IPS-NIHi7 (cell line): ENCODE data around the gene CTNNA3.
"Not testable (repeated sequence)": the region's sequence is repeated elsewhere in the genome, so short reads cannot be mapped to it uniquely, and the experiment has no call there.

Experiments used
- DNase-seq: peaks from one replicate; pipeline ENCODE4 v3.0.0; 2012; ENCODE audit warnings: mixed read lengths; ENCODE audit errors: extremely low spot score

The CTNNA3 gene

DNA sequence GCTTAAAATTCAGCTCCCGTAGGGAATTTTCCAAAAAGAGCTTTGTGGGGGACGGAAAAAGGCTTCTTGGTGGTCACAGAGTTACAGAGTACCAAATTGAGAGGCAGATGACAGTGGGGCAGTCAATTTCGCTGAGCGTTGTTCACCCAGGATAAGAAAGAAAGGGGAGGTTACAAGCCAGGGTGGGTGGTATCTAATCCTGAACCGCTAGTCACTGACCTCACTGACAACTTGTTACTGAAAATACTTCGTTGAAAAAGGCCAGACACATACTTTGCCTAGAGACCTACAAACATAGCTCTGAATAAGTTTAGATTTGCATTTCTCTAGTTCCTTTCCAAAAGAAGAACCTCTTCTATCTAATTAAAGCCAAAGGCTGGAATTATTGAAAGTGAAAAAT, at the start of gene CTNNA3:
Gene CTNNA3, minus strand, starts transcription at position 167 of the 400 bp plus-strand sequence.
- DNase-seq, result no peak

DNA sequence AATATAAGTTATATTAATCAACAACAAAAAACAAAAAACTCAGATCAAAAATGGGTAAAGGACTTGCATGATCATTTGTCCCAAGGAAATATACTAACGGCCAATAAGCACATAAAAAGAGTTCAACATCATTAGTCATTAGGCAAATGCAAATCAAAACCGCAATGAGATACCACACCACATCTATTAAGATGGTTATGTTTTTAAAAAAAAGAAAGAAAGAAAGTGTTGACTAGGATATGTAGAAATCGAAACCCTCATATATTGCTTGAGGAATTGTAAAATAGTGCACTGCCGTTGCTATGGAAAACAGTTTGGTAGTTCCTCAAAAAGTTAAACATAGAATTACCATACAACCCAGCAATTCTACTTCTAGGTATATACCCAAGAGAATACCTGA, 39.4 kb upstream of the CTNNA3 start:
- no peak for DNase-seq

DNA sequence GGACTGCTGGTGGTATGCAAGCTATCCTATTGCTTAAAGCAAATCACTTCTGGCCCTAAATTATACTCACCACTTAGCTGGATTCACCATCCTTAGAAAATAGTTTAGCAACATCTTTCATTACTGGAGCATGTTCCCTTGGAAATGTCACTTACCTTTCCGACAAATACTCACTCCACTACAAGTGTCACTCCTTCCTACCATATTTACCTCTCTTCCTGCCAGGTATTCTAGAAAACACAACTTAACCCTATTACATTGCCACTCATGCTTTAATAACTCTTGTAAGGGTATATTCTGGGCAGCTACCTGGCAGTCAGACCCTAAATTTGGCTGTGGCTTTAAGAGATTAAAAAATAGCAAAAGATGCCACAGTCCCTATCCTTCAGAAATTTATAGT, 37.5 kb upstream of the CTNNA3 start:
- no peak for DNase-seq

DNA sequence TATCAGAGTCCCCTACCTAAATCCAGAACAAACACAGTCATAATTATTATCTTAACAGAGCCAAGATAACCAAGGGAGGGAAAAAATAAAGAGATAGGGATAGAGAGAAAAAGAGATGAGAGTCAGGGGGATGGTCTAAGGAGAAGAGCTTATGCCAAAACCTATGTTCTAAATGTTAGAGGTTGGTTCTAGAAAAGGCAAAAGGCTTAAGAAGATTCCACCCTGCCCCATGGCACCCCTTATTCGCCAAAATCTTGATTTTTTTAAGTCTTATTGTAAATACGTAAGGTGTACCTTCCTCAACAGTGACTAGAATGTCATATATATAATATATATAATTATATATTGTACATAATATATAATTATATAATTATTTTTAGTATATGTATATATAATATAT, 29.6 kb upstream of the CTNNA3 start:
- DNase-seq, result no peak

DNA sequence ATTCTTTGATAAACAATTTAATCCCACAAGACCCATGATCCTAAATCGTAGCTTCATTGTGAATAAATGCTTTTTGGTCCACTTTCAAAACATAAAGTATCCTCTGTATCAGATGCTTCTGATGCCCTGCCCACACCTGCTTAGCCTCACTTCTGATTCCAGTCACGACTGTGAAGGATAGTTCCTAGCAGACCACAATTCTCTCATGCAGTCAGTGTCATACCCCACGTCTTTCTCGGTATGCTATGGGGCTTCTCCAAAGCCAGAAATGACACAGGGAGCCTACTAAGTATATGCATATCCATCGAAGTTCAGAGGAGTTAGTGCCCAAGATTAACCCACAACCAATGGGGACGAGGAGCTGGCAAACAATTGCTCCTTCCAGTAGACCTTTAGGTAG, 27.6 kb upstream of the CTNNA3 start:
- no peak for DNase-seq

DNA sequence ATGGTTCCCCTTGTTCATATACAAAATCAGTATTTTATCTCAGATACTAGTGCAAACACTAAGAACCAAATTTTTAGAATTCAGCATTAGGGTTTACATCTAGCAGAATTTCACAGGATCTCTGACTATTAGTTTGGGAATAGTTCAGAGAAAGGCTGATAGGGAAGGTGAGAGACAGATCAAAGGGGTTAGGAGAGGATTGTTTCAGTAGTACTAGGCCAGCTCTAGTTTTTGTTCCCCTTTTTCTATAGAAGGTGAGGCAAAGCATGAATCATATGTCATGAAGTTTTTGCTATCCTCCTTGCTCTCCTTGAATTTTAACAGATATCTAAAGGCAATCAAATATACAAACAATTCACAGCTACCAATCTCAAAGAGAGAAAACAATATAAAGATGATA, 26.1 kb upstream of the CTNNA3 start:
- no peak for DNase-seq

DNA sequence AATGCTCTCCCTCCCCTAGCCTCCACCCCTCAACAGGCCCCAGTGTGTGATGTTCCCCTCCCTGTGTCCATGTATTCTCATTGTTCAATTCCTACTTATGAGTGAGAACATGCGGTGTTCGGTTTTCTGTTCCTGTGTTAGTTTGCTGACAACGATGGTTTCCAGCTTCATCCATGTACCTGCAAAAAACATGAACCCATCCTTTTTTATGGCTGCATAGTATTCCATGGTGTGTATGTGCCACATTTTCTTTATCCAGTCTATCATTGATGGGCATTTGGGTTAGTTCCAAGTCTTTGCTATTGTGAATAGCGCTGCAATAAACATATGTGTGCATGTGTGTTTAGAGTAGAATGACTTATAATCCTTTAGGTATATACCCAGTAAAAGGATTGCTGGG, 20.5 kb upstream of the CTNNA3 start:
- DNase-seq, result not testable (repeated sequence)

DNA sequence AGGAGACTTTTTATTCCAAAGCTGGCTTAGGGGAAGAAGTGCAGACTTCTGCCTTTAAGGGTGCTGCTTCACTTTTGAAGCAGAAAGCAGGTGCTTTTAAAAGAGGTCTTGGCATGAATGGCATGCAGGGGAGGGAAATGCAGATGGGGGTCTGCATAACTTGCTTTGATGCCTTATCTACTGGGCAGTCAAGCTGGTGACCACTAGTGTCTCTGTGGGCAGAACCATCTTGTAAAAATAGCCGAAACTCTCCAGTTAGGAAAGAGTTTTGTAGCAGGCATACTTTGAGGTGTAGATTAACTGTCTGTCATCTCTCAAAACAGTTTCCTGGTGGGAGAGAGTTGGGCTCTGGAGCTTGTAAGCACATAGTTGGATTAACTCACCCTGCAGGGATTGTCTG, 9.9 kb upstream of the CTNNA3 start:
- DNase-seq, result no peak

DNA sequence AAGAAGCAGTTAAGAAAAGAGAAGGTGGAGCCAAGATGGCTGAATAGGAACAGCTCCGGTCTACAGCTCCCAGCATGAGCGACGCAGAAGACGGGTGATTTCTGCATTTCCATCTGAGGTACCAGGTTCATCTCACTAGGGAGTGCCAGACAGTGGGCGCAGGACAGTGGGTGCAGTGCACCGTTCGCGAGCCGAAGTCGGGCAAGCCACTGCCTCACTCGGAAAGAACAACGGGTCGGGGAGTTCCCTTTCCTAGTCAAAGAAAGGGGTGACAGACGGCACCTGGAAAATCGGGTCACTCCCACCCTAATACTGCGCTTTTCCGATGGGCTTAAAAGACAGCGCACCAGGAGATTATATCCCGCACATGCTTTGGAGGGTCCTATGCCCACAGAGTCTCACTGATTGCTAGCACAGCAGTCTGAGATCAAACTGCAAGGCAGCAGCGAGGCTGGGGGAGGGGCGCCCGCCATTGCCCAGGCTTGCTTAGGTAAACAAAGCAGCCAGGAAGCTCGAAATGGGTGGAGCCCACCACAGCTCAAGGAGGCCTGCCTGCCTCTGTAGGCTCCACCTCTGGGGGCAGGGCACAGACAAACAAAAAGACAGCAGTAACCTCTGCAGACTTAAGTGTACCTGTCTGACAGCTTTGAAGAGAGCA, 3.7 kb upstream of the CTNNA3 start:
- not testable (repeated sequence) for DNase-seq

DNA sequence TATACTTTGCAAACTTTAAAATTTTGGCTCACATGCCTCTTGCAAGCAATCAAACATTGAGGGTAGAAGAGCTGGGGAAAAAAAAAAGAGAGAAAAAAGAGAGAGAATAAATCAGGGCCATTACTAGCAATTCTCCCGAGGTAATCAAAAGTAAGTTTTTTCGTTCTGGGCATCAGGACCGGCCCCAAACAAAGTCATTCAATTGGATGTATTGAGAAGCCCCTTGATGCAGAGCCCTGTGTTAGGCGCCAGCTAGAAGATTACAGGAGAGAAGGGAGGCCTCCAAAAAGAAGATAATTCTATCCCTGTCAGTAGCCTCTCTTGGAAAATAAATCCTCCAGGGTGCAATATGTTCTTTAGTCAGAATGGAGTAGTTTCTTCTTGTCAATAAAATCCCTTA, 2.2 kb upstream of the CTNNA3 start:
- no peak for DNase-seq

DNA sequence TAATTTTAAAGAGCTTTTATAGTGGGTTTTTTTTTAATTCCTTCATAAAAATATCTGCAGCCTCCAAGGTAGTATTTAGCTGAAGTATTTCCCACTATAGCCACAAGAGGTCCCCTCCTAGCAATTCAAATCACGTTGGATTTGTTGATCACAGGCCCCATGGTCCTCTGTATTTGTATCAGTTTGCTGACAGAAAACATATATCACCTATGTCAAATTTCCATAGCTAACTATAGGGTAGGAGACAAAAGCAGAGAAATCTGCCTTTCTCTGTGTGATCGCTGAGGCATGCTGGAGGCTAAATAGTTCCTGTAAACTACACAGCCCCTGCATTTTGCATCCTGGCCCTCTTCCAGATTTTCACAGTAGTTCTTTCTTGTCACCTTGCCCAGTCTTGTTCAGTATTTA, 1.7 kb upstream of the CTNNA3 start:
- DNase-seq, result peak; percentile 58

DNA sequence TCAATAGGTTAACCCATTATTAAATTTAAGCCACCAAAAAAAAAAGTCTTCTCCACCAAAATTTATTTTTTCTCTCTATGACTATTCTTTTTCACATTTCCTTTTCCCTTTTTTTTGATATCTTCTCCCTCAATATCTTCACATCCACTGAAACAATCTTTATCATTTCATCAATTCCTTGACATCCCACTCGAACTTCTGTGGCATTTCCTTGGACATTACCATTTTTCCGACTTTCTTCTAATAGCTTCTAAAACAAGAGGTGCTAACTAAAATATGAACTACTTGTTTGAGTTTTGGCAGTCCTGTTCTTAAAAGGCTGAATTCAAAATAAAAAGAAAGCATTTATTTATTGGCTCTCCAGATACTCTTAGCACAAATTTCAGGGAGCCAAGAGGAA, 684 bp upstream of the CTNNA3 start:
- no peak for DNase-seq

DNA sequence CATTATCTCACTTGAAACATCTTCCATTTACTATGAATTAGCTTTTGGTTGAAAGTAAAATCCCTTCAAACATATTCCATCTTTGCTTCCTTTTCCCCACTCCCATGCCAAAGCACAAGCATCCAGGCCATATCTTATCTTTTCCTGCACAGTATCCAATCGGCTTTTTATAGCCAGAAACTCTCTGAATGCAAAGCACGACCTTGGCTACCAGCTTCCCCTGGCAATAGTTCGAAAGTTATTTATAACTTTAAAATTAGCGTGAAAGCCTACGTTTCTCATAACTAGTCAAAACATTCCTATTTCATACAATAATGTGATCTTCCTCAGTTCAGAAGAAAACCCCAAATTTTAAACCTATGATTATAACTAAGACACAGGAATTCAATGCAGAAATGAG, 440 bp downstream of the CTNNA3 start:
- no peak for DNase-seq

DNA sequence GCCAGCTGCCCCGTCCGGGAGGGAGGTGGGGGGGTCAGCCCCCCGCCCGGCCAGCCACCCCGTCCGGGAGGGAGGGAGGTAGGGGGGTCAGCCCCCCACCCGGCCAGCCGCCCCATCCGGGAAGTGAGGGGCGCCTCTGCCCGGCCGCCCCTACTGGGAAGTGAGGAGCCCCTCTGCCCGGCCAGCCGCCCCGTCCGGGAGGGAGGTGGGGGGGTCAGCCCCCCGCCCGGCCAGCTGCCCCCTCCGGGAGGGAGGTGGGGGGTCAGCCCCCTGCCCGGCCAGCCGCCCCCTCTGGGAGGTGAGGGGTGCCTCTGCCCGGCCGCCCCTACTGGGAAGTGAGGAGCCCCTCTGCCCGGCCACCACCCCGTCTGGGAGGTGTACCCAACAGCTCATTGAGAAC, 4.1 kb downstream of the CTNNA3 start:
- DNase-seq, result not testable (repeated sequence)

DNA sequence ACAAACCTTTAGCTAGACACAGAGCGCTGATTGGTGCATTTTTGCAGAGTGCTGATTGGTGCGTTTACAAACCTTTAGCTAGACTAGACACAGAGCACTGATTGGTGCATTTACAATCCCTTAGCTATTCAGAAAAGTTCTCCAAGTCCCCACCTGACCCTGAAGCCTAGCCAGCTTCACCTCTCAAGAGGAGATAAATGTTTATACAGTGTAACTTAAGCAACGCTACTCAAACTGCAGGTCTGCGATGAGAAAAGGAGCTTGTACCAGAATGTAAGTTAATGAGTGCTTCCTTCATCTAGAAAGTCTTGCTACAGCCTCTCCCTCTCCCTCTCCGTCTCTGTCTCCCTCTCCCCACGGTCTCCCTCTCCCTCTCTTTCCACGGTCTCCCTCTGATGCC, 5.5 kb downstream of the CTNNA3 start:
- not testable (repeated sequence) for DNase-seq

DNA sequence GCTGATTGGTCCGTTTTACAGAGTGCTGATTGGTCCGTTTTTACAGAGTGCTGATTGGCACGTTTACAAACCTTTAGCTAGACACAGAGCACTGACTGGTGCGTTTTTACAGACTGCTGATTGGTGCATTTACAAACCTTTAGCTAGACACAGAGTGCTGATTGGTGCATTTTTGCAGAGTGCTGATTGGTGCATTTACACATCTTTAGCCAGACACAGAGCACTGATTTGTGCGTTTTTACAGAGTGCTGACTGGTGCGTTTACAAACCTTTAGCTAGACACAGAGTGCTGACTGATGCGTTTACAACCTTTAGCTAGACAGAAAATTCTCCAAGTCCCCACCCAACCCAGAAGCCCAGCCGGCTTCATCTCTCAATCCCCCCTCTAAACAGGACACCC, 11.9 kb downstream of the CTNNA3 start:
- not testable (repeated sequence) for DNase-seq

DNA sequence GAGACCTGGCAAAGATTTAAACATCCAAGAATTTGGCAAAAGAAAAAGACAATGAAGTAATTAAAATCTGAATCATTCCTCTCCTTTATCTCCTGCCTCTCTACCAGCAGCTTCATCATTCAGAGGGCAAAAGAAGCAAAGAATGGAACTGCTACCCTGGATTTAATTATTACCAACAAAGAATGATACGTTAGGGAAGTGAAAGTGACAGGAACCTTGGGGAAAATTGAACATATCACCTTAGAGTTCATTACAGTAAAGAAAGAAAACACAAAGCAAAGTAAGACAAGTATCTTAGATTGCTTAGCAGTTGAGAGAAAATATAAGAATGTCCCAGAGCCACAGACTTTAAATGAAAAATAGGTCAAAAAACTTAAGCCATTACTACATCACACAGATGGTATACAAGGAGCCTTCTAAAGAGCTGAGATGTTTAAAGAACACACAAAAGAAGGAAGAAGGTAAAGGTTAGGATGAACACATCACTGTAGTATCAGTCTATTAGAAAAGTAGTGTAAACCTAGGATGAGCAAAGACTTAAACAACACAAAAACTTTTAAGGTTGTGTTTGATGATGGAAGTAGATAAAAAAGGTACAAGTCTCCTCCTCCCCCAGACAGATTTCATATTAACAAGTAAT, 17.5 kb downstream of the CTNNA3 start:
- DNase-seq, result no peak

DNA sequence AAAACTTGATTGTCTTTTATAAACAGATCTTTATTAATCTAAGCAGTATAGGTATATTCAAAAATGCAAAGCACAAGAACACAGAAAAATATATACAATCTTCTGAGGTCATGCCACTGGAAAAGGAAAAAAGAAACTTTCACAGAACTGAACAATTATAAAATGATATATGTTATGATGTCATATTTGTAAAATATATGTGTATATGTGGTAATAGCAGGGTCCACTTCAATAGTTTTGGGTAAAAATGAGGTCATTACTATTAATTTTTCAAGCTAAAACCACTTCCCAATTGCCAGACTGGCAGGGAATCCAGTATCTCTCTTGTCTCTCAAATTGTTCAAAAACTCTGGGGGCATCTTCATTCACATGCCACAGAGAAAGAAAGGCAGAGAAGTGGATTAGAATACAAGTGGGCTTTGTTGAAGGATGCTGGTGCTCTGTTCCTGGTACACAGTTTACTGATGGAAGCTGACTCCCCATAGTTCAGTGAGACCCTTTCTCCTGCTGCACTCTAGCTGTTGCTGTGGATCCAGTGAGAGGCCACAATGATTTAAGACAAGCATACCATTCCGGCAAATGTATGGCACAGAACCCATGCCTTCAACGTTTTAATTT, 19.7 kb downstream of the CTNNA3 start:
- DNase-seq, result no peak

DNA sequence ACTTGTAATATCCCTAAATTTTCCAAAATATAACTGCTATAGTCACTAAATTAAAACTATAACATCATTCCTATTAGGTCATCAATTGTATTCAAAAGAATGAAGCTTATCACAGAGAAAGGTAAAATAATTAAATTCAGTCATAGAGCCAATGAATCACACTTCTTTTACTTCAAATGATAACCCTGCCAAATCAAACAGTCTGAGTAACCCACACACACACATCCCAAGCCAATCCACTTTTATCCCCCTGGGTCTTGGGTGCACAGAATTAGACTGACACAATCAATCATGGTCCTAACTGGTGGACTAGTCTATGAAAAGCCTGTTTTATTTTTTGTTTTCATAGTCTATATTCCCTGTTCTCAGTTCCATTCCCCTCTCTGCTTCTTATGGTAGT, 25.6 kb downstream of the CTNNA3 start:
- no peak for DNase-seq

DNA sequence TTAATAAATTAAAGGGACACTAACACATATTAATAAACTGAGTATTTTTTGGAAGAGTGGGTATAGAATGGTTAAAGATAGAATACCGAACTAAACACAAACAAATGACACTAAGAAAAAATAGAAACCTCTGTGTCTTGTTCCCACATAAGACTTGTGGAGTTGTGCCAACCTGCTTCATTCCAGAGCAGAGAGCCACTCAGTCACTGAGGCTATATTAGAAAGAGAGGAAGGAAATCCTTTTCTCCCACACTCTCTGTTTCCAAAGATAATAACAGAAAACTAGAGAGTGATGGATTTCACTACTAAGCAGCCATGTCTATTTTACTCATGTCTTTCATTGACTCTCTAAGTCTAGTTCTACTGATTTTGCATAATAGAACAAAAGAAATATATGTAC, 26.0 kb downstream of the CTNNA3 start:
- DNase-seq, result no peak

DNA sequence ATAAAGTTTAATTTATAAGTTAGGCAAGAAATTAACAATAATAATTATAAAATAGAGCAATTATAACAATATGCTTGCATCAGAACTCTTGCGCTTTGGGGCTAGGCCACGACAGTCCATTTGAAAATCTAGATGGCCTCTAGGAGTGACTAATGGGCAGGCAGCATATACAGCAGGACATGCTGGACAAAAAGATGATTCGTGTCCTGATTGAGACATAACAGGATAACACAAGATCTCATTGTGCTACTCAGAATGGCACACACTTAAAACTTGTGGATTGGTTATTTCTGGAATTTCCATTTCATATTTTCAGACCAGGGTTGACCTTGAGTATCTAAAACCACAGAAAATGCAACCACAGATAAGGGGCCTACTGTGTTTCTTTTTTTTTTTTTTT, 27.5 kb downstream of the CTNNA3 start:
- no peak for DNase-seq

DNA sequence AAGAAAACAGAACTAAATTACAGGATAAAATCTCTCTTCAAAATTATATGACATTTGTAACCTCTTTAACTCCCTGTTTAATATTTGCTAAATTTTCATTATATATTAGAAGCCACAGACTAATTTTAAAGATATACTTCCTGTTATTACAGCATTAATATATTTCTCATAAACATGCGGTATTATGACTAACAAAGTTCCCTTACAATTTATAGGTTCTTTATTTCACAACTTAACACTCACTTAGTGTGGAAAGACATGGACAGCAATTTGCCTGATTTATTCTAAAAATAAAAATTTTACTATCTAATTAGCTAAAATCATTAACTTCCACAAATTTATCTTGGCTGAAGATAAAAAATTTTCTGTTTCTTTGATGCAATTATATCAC, 29.0 kb downstream of the CTNNA3 start:
- no peak for DNase-seq

DNA sequence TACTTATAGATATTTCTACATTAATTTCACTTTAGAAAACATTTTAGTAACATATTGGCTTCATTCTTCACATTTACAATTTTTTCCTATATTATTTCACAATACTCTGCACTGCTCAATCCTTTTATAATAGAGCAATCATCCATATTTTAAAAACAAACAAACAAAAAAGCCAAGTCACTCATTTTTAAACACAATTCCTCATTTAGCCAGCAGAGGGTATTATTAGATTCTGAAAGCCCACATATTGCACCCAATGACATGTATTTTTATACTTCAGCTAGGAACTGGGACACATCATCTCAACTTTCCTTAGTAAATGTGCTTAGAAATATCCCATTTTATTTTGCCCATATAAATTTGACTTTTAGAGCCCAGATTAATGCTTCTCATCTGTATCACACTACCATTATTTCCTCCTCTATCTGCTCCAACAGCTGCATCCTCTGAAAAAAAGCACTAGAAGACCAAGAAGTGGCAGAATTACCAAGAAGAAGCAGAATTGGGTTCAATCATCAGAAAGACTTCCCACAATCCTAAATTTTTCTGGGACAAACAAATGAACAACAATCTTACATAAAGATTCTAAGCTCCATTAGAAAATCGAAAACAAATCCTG, 29.5 kb downstream of the CTNNA3 start:
- no peak for DNase-seq
